Measurements from ENCODE around the gene OSBPL5.
A peak's percentile ranks its signal among the peaks of the same experiment; 100 is the strongest.

OSBPL5 gene

DNA sequence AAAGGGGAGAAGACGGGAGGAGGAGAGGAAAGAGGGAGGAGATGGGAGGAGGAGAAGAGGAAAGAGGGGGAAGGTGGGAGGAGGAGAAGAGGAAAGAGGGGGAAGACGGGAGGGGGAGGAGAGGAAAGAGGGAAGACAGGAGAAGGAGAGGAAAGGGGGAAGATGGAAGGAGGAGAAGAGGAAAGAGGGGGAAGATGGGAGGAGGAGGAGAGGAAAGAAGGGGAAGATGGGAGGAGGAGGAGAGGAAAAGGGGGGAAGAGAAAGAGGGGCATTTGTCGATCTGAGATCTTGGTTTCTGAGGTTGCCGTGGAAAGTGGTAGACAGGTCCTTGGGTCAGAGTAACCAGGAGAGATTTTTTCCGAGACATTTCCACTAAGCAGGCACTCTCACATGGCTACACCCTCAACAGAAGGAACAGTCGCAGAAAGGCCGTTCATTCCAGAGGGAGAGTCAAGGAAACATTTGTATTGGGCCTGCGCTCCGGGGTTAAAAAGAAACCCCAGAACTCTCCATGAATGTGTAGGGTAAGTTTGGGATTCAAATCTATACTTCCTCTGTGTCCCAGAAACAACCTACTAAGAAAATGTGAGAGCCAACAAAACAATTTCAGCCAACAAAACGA, 68.1 kb downstream of the OSBPL5 start:
- no peak for DNase-seq

GRCh38 chr11:3095712-3096361, 69.3 kb downstream of the OSBPL5 start:
- DNase-seq = no peak

DNA sequence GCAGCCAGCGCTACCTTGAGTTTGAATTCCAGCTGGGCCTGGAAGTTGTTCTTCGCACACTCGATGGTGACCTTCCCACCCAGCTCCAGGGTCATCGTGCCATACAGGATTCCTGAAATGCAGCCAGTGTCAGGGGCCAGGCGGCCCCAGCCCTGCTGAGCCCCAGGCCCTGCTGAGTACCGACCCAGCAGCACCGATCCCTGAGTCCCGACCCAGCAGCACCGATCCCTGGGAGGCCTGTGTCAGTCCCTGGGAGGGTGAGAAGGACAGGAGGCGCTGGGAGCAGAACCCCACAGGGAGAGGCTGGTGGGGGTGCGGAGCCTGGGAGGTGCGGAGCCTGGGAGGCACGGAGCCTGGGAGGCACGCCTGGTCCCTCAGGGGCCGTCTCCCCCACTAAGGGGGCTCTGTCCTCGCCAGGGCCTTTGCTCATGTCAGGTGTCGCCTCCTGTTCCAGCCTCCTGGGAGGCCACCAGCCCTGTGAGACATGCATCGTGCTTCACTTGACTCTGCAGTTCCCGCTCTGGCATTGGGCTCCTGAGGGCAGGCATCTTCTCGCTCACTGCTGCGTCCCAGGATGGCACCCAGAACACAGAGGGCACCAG, 70.8 kb downstream of the OSBPL5 start:
- no peak for DNase-seq

DNA sequence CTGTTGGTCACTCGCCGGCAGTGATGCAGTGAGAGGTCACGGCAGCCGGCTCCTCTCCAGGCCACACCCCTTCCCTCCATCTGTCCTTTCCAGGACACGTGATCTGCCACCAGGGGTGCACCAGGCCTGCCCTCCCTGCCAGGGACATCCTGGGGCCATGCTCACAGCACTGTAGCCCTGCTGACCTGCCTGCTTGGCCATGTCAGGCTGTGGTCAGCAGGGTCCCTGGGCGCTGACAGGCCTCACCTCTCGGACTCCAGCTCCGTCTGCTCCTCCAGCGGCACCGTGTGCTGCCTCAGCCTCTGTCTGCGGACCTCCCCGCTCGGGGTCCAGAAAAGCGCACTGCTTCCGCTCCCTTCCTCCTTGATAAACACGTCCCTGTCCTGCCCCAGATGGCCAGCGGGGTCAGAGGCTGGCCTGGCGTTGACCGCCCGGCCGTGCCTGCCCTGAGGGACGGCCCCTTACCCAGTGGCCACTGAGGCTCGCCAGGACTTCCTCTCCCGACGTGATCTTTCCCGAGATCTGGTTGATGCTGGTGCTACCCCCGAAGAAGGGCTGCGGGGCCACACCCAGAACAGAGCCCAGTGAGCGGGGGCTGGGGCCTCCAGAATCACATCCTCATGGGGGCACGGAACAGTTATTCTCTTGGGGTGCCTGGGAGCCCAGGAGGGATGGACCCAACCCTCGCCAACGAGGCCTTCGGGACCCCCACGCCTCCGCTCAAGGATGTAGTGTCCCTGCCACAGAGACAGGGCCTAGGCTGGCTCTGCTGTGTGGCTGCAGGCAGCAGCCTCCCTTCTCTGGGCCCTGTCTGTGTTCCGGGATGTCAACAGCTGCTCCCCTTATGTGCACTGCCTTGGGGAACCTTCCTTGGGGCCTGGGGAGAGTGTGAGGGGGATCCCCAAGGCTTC, 71.6 kb downstream of the OSBPL5 start:
- no peak for DNase-seq

- no peak for DNase-seq
These were observed 72.4 kb downstream of the OSBPL5 start for GRCh38 chr11:3092603-3093141.

DNA sequence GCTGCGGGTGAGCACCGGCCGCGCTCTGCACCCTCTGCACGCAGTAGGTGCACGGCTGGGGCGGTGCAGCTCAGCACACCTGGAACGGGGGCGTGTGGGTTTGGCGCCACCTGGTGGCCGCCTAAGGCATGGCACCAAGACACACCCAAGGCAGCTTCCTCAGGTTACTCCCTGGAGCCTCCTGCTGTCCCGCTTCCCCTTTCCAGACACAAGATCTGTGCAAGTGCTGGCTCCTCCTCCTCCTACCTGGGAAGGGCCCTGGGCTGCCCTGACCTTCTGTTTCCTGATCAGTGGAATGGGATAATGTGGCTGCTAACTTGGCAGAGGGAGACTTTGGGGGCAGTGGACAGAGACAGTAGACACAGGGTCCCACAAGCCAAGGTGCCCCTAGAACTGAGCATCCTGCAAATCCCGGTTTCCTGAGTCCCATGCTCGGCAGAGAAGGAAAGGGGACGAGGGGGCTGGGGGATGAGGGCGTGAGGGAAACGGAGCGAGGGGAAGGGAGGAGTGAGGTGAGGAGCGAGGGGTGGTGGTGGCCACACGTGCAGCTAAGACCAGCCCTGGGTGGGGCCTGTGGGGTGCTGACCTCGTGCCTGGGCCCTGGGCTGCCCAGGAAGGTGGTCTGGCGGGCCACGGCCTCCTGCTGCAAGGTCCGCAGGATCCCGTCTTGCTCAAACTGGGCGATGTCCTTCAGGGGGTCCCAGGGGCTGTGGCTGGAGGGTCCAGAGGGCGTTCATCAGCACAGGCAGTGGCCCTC, 73.1 kb downstream of the OSBPL5 start:
- peak; percentile 30 to 68 for DNase-seq

DNA sequence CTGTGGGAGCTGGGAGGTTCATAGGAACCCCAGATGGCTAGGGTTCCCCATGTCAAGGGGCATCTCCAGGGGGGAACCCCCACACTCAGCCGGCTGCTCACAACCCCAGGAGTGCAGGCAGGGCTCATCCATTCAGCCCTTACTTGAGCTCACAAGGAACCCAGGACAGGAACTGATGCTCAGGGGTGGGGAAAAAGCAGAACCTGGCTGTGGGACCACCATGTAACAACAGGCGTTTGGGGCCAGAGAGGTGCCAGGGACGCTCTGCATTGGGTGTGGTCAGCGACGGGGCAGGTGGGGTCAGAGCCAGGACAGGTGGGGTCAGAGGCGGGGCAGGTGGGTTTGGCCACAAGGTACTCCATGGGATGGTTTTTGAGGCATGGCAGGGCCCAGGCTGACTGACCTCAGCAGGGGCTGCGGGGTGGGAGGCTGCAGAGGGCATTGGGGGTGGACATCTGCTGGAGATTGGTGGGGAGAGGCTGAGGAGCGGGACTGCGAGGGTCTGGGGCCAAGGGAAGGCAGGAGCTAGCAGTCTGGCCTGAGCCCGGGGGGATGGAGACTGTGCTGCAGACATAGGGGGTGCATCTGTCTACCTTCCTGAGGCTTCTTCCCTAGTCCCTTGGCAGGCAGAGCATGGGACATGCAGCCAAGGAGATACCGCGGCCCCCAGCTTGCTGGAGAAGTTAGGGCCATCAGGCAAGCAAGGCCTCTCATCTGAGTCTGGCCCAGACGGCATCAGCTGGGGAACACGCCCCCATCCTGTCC, 73.8 kb downstream of the OSBPL5 start:
- no peak for DNase-seq

GRCh38 chr11:3090096-3090901, 74.8 kb downstream of the OSBPL5 start:
- no peak for DNase-seq

- no peak for DNase-seq
These were observed 75.7 kb downstream of the OSBPL5 start for GRCh38 chr11:3089236-3090061.

GRCh38 chr11:3088806-3089205, 76.3 kb downstream of the OSBPL5 start:
- DNase-seq = no peak

DNA sequence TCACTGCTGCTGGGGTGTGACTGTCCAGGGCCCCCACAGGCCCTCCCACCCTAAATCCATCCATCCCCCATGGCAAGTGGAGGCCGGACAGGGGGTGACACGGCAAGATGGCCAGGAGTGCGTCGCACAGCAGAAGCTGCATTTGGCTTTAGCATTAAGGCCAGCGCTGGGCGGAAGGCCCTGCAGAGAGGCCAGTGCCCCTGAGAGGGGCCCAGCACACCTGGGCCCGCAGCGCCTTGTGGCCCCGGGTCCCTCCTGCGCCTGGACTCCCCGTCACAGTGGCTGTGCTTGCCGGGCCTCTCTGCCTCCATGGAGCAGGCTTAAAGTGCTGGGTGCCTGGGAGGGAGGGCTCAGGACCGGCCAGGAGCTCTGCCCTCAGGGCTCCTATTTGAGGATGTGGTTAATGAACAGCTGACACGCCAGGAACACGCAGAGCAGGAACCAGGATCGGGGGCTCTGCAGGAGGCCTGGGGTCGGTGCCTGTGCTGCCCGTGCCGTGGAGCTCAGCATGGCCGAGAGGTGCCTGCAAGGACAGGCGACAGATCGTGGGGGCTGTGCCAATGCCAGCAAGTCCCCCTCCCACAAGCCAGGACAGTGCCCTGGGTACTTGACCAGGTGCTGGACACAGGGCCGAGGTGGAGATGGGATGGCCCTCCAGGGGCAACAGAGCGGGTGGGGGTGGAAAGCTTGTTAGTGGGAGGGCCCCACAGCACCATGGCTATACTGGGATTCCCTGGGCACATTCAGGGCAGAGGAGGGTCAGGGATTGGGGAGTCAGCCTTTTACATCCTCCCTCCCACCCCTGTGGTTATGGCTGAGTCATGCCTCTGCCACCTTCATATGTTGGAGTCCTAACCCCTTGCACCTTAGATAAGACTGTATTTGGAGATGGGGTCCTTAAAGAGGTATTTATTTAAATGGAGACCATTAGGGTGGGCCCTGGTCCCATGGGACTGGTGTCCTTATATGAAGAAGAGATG, 77.0 kb downstream of the OSBPL5 start:
- no peak for DNase-seq

GRCh38 chr11:3087373-3087772, 77.7 kb downstream of the OSBPL5 start:
- DNase-seq = no peak

GRCh38 chr11:3086671-3087150, 78.4 kb downstream of the OSBPL5 start:
- no peak for DNase-seq

- DNase-seq = no peak
These were observed 79.0 kb downstream of the OSBPL5 start for GRCh38 chr11:3086114-3086513.

GRCh38 chr11:3085052-3085451, 80.1 kb downstream of the OSBPL5 start:
- DNase-seq = no peak

- no peak for DNase-seq
These were observed 81.8 kb downstream of the OSBPL5 start for GRCh38 chr11:3083321-3083720.

DNA sequence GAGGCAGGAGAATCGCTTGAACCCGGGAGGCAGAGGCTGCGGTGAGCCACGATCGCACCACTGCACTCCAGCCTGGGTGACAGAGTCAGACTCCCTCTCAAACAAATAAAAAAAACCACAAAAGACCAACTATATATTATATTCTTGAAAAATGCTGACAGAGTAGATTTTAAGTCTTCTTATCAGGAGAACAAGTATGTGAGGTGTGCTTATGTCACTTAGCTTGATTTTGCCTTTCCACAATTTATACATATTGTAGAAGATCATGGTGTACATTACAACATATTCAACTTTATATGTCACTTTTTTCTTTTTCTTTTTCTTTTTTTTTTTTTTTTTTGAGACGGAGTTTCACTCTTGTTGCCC, 83.7 kb downstream of the OSBPL5 start:
- DNase-seq = no peak

DNA sequence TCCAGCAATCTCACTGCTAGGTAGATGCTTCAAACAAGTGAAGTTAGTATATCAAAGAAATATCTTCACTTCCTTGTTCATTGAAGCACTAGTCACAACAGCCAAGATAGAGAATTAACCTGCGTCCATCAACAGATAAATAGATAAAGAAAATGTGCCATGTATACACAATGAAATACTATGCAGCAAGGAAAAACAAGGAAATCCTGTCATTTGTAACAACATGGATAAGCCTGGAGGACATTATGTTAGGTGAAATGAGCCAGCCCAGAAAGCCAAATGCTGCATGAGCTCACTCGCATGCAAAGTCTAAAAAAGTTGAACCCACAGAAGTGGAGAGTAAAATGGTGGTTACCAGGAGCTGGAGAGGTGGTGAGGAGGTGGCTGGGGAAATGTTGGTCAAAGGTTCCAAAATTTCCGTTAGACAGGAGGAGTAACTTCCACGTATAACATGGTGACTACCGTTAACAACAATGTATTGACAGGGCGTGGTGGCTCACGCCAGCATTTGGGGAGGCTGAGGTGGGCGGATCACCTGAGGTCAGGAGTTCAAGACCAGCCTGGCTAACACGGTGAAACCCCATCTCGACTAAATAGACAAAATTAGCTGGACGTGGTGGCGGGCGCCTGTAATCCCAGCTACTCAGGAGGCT, 84.3 kb downstream of the OSBPL5 start:
- DNase-seq = no peak
